Activated effector memory CD4-positive, alpha-beta T cell treated with Interleukin-2 at 50 U/mL for 16 hours (primary cell): ENCODE measurements around the gene GRIP2.
A peak's percentile ranks its signal among the peaks of the same experiment; 100 is the strongest.

Source experiments
- DNase-seq: peaks from one replicate; pipeline ENCODE4 v3.0.0-alpha.2; 2020

GRIP2 gene

DNA sequence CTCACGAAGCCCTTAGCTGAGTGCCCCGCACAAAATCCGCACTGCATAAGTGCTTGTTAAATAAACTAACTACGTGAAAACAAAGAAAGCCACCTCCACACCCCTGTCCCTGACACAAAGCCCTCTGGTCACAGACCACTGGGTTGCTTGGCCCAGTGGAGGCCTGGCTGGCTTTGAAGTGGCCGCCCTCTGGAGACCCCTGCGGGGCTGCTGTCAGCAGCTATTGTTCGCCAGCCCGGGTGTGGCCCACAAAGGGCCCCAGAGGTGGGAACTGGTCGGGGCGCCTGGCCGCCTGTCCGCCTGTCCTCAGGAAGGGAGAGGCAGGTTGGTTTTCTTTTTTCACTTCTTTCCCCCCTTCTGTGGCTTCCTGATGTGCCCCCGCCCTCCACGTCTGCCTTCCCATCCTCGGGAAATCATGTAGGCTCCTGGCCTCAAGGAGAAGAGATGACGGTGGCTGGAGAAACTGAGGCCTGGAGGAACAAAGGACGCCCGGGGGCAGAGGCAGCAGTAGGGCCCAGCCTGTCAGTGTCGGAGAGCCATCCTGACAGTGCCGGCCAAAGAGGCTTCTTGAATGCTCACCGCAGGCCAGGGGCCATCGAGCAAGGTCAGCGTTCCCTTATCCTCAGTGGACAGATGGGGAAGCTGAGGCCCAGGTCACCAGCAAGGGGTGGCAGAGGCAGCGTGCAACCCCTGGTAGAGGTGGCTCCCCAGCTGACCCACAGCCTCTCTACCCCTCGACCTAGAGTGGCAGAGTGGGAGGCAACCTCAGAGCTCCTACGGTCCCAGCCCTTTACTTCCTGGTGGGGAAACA is 76.6 kb downstream of the GRIP2 start:
- DNase-seq, result no peak

GRCh38 chr3:14462738-14463137 is 77.4 kb downstream of the GRIP2 start:
- no peak for DNase-seq

DNA sequence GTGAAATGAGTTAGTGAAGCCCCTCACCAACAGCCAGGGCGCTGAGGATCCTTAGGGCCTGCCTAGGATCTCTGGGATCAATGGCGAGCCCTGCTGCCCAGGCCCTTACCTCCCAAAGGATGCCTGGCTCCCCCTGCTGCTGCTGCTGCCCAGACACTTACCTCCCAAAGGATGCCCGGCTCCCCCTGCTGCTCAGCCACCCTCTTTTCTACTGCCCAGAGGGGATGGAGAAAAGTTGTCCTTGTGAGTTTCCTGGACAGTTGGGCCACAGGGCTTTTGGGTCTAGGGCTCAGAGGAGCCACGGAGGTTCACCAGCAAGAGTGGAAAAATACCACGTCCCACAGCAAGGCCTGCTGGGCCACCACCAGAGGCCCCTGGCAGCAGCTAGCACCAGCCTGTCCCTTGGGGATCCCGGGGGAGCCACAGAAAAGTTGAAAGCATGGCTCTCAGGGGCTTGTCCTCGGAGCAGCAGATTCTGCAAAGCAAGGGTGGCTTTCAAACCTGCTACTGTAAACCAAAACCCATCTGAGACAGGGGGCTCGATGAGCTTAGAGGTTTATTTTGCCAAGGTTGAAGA is 78.3 kb downstream of the GRIP2 start:
- peak; percentile 10 for DNase-seq

GRCh38 chr3:14461006-14461747 is 79.0 kb downstream of the GRIP2 start:
- no peak for DNase-seq

DNA sequence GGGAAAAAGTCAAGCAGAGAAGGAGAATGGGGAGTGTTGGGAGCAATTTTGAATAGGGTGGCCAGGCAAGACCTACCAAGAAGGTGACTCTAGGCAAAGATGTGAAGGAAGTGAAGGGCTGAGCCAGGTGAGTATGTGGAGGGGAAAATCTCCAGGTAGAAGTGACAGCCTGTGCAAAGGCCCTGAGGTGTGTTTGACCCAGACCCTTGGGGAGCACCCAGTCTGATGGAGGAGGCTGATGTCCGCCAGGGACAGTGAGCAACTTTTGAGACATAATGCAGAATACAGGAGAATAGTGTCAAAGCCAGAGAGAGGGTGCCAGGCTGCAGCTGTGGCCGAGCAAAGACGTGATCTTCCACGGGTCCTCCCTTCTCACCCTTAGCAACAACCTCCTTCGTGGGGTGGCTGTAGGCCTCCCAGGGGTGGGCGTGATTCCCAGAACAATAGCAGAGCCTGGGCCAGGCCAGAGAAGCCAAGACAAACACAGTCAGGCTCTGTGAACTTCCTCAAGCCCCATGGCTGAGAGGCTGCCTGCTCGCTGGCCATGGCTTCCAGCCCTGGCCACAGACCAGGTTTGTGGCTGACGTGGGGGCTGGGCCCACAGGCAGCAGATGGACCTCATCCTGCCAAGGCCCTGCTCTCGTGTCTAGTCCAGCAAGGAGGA is 79.7 kb downstream of the GRIP2 start:
- DNase-seq, result no peak

- DNase-seq, result no peak
Measured at GRCh38 chr3:14459787-14460186, 80.4 kb downstream of the GRIP2 start.

GRCh38 chr3:14459384-14459783 is 80.8 kb downstream of the GRIP2 start:
- DNase-seq, result no peak

GRCh38 chr3:14458434-14459275 is 81.5 kb downstream of the GRIP2 start:
- no peak for DNase-seq

GRCh38 chr3:14457999-14458398 is 82.1 kb downstream of the GRIP2 start:
- DNase-seq, result no peak

GRCh38 chr3:14457481-14457880 is 82.7 kb downstream of the GRIP2 start:
- no peak for DNase-seq

DNA sequence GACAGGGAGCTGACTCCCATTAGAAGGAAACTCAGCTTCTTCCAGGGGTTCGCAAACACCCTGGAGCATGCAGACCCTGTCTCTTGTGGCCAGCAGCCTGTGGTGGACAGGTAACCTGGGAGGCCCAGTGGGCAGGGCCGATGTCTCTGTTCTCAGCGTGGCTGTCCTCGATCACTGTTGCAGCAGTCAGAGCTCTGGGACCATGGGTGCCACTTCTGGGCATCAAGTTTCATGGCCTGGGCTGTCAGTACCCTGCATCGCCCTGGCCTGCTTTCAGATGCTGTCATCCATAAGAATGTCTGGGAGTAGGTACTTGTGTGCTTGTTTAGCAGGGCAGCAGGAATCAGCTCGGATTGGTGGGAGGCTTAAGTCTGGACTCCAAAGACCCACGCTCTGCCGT is 83.3 kb downstream of the GRIP2 start:
- no peak for DNase-seq

GRCh38 chr3:14455571-14456317 is 84.4 kb downstream of the GRIP2 start:
- no peak for DNase-seq

DNA sequence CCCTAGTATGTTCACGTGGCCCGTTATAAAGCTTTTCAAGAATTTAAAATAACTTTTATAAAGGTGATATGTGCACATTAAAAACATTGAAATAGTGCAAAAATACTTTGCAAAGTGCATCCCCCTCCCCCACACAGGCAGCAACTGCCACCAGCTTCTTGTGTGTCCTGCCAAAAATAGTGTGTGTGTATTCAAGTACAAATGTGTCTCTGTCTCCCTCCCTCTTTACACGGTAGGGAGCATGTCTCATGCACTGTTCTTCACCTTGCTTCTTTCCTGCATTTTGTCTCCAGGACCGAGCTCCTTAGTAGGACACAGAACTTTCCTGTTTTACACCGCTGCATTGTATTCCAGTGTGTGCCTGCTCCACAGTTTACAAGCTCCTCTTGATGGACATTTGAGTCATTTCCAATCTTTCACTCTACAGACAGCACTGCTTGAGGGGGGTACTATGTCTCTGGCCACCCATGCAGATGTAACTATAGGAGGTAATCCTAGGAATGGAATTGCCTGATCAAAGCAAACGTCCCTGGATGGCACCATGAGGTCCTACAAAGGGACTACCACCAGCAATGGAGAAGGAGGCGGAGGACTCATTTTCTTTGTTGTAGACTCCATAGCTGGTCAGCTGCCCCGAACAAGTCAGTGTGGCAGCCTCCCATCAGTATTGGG is 85.4 kb downstream of the GRIP2 start:
- DNase-seq, result no peak

GRCh38 chr3:14453876-14454638 is 86.1 kb downstream of the GRIP2 start:
- no peak for DNase-seq

- no peak for DNase-seq
Measured at GRCh38 chr3:14452740-14453710, 87.1 kb downstream of the GRIP2 start.

- no peak for DNase-seq
Measured at GRCh38 chr3:14451844-14452739, 88.0 kb downstream of the GRIP2 start.

GRCh38 chr3:14450922-14451606 is 89.1 kb downstream of the GRIP2 start:
- no peak for DNase-seq
